Measurements from ENCODE around the gene KNCN. TPM values are rescaled to one million over a fixed set of nuclear protein-coding genes. Genes with fewer than 3 reads are reported as not detected.

KNCN gene
- total RNA-seq, 1 experiment from 2014 or later = not detected

DNA sequence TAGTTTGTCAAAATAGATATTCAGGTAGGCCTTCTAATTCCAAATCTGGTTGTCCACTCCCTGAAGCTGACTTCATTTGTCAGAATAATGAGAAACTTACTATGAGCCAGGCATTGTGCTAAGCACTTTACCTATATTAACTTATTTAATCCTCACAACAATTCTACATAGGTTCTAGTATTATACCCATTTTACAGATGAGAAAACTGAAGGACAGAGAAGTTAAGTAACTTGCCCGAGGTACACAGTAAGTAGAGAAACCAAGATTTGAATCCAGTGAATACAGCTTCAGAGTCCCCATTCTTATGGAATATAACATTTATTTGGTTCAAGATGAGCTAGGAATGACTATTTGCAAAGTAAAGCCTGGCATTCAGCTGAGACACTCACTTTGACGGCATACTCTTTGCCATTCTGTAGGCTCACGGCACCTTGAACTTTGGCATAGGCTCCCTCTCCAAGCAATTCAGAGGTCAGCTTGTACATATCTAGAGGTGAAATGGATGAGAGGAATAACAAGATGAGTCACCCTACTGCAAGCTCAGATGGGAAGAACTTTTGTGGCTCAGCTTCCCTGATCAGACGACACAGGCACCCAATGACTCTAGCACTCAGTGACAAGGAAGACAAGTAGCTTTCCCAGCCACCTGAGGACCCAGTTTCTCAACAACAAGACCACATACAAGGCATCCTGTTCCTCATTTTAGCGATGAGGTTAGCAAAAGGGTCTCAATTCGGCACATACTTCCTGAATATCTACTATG lies 28.9 kb upstream of the KNCN start:
- Histone ChIP-seq H3K4me3 (no peak overlapping the region), H3K27ac (no peak overlapping the region), H3K4me1 (replicated peaks) (no peaks in the 10 kb centered on the region), H3K27me3 (replicated peaks) (no peaks in the 10 kb centered on the region), H3K36me3 (peaks cover 39% of the 10 kb centered on the region), H3K9me3 (replicated peaks) (no peaks in the 10 kb centered on the region)
- DNase-seq (ENCODE audit: low read depth in 1 of 2, low spot score in 2 of 2) = no peak

- peaks cover 35% of the 10 kb centered on the region for H3K36me3 ChIP-seq
- no peak for DNase-seq (ENCODE audit: low read depth in 1 of 2, low spot score in 2 of 2)
- H3K27me3 ChIP-seq (replicated peaks) = no peaks in the 10 kb centered on the region
- H3K27ac ChIP-seq = no peak overlapping the region
- no peaks in the 10 kb centered on the region for H3K9me3 ChIP-seq (replicated peaks)
- H3K4me3 ChIP-seq = no peak overlapping the region
- H3K4me1 ChIP-seq (replicated peaks) = no peaks in the 10 kb centered on the region
These were observed 26.2 kb upstream of the KNCN start for GRCh38 chr1:46577671-46578070.

DNA sequence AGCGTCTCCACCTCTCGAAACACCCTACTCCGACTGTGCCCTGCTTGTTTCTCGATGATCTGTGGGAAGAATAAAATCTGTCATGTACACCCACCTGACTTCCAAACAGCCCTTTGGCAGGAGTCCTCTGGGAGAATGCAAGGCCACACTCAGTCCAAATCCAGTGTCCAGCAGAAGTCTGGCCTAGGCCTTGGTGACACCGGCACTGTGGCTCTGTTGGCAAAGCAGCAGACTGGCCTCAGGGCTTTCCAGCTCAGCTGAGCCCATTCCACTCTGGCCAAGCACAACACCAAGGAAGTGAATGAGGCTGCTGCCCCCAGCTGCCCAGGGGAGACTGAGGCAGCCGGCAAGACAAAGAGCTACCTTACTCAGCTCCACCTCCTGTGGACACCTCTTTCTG lies 25.1 kb upstream of the KNCN start:
- Histone ChIP-seq H3K27ac (no peak overlapping the region), H3K36me3 (peaks cover 24% of the 10 kb centered on the region)
- no peak for DNase-seq (ENCODE audit: low read depth in 1 of 2, low spot score in 2 of 2)

DNA sequence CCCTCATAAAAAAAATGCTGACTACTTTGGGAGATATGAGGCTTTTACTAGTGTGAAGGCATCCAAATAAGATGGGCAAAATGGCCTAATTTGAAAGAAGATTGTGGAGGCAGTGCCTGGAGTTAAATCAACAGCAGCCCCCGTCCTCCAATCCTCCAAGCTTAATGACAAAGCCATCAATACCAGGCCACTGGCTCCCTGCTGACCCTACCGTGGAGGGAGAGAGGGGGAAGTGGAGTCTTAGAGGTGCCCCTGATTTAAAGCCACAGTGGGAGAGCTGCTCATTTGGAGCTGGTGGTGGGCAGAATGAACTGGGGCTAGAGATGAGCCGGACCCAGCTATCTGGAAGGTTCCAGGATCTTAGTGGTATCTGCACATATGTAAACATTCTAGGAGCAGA lies 24.3 kb upstream of the KNCN start:
- H3K4me3 ChIP-seq = no peak overlapping the region
- H3K27me3 ChIP-seq (replicated peaks) = no peaks in the 10 kb centered on the region
- no peak for DNase-seq (ENCODE audit: low read depth in 1 of 2, low spot score in 2 of 2)
- H3K4me1 ChIP-seq (replicated peaks) = no peaks in the 10 kb centered on the region
- H3K9me3 ChIP-seq (replicated peaks) = no peaks in the 10 kb centered on the region
- peaks cover 20% of the 10 kb centered on the region for H3K36me3 ChIP-seq
- H3K27ac ChIP-seq = no peak overlapping the region

More for the DNA sequence above, 25.1 kb upstream of the KNCN start:
- Histone ChIP-seq H3K9me3 (replicated peaks) (no peaks in the 10 kb centered on the region), H3K4me3 (no peak overlapping the region), H3K27me3 (replicated peaks) (no peaks in the 10 kb centered on the region), H3K4me1 (replicated peaks) (no peaks in the 10 kb centered on the region)

DNA sequence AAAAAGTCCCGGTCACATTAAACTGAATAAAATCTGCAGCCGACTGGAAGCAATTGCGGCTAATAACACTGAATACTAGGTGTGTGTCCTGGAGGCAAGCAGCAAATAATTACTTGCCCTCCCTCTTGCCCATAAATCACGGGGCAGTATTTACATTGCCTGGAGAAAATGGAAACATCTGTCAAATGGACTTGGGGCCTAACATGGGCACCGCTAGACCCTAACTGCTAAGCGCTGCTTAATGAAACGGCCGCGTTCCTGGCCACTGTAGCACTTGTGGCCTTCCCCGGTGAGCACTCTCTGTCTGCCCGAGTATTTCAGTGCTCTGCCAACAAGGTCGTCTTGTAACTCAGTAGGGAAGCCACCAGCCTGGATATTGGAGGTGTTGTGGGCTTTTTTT lies 23.9 kb upstream of the KNCN start:
- H3K4me1 ChIP-seq (replicated peaks) = no peaks in the 10 kb centered on the region
- H3K27ac ChIP-seq = no peak overlapping the region
- no peak for DNase-seq (ENCODE audit: low read depth in 1 of 2, low spot score in 2 of 2)
- H3K4me3 ChIP-seq = no peak overlapping the region
- H3K36me3 ChIP-seq = peaks cover 16% of the 10 kb centered on the region
- no peaks in the 10 kb centered on the region for H3K27me3 ChIP-seq (replicated peaks)
- no peaks in the 10 kb centered on the region for H3K9me3 ChIP-seq (replicated peaks)

DNA sequence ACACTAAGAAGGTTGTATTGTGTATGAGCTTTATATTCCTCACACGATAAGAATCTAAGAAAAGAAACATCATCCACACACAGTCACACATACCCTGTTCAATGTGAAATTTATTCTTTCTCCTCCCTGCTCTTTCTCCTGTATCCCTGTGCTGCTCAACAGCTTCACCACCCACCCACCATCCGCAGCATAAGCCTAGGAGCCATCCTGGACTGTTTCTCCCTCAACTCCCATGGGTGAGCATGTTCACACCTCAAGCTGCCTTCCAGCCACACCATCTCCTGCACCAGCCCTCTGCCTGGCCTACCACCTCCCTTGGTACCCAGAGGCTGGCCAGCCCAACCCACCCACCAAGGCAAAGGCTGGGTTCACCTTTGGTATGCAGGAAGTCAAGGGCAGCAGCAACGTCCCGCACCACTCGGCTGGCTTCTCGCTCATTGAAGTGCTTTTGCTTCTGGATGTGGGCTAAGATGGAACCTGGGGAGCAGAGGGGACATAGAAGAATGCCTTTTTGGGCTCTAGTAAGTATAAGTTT lies 20.3 kb upstream of the KNCN start:
- Histone ChIP-seq H3K36me3 (peaks cover 9% of the 10 kb centered on the region), H3K27ac (no peak overlapping the region), H3K27me3 (replicated peaks) (no peaks in the 10 kb centered on the region), H3K9me3 (replicated peaks) (no peaks in the 10 kb centered on the region), H3K4me1 (replicated peaks) (no peaks in the 10 kb centered on the region), H3K4me3 (no peak overlapping the region)
- no peak for DNase-seq (ENCODE audit: low read depth in 1 of 2, low spot score in 2 of 2)

GRCh38 chr1:46569884-46570725 lies 18.7 kb upstream of the KNCN start:
- Histone ChIP-seq H3K36me3 (peaks cover 9% of the 10 kb centered on the region), H3K27ac (no peak overlapping the region)
- DNase-seq (ENCODE audit: low read depth in 1 of 2, low spot score in 2 of 2) = no peak

GRCh38 chr1:46569116-46569515 lies 17.7 kb upstream of the KNCN start:
- H3K9me3 ChIP-seq (replicated peaks) = no peaks in the 10 kb centered on the region
- H3K36me3 ChIP-seq = peaks cover 9% of the 10 kb centered on the region
- no peaks in the 10 kb centered on the region for H3K27me3 ChIP-seq (replicated peaks)
- no peak overlapping the region for H3K27ac ChIP-seq
- H3K4me1 ChIP-seq (replicated peaks) = no peaks in the 10 kb centered on the region
- DNase-seq (ENCODE audit: low read depth in 1 of 2, low spot score in 2 of 2) = no peak
- H3K4me3 ChIP-seq = no peak overlapping the region

More at GRCh38 chr1:46569884-46570725, 18.7 kb upstream of the KNCN start:
- no peak overlapping the region for H3K4me3 ChIP-seq
- H3K4me1 ChIP-seq (replicated peaks) = no peaks in the 10 kb centered on the region
- H3K27me3 ChIP-seq (replicated peaks) = no peaks in the 10 kb centered on the region
- no peaks in the 10 kb centered on the region for H3K9me3 ChIP-seq (replicated peaks)

GRCh38 chr1:46568461-46568891 lies 17.0 kb upstream of the KNCN start:
- H3K27ac ChIP-seq = no peak overlapping the region
- no peak for DNase-seq (ENCODE audit: low read depth in 1 of 2, low spot score in 2 of 2)
- no peaks in the 10 kb centered on the region for H3K4me1 ChIP-seq (replicated peaks)
- no peaks in the 10 kb centered on the region for H3K27me3 ChIP-seq (replicated peaks)
- H3K4me3 ChIP-seq = no peak overlapping the region
- H3K36me3 ChIP-seq = peaks cover 9% of the 10 kb centered on the region
- H3K9me3 ChIP-seq (replicated peaks) = no peaks in the 10 kb centered on the region

DNA sequence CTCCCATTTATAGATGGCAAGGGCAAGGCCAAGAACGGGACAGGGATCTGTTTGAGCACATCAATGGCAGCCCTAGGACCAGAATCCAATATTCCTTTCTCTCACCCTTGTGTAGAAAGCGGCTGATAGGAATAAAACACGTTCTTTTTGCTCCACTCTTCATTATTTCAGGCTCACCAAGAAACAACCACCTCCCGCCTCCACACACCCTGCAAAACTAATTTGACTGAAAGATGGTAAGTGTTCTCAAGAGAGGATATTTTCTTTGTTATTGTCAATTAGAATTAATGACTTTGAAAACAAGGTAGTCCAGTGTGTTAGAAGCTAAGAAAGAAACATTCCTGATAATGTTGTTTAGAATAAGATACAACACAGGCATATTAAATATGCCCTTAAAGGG lies 11.9 kb upstream of the KNCN start:
- Histone ChIP-seq H3K27ac (no peak overlapping the region), H3K9me3 (replicated peaks) (no peaks in the 10 kb centered on the region), H3K27me3 (replicated peaks) (no peaks in the 10 kb centered on the region), H3K4me3 (no peak overlapping the region), H3K4me1 (replicated peaks) (no peaks in the 10 kb centered on the region), H3K36me3 (peaks cover 15% of the 10 kb centered on the region)
- no peak for DNase-seq (ENCODE audit: low read depth in 1 of 2, low spot score in 2 of 2)

GRCh38 chr1:46562498-46562897 lies 11.1 kb upstream of the KNCN start:
- peaks cover 10% of the 10 kb centered on the region for H3K36me3 ChIP-seq
- no peaks in the 10 kb centered on the region for H3K4me1 ChIP-seq (replicated peaks)
- DNase-seq (ENCODE audit: low read depth in 1 of 2, low spot score in 2 of 2) = no peak
- H3K27ac ChIP-seq = no peak overlapping the region
- H3K4me3 ChIP-seq = no peak overlapping the region
- H3K27me3 ChIP-seq (replicated peaks) = no peaks in the 10 kb centered on the region
- H3K9me3 ChIP-seq (replicated peaks) = no peaks in the 10 kb centered on the region

GRCh38 chr1:46558966-46559365 lies 7.5 kb upstream of the KNCN start:
- Histone ChIP-seq H3K4me3 (no peak overlapping the region), H3K27ac (no peak overlapping the region), H3K36me3 (peaks cover 7% of the 10 kb centered on the region), H3K4me1 (replicated peaks) (no peaks in the 10 kb centered on the region; the same call in 1 of the 2 replicates), H3K9me3 (replicated peaks) (no peaks in the 10 kb centered on the region), H3K27me3 (replicated peaks) (no peaks in the 10 kb centered on the region)
- no peak for DNase-seq (ENCODE audit: low read depth in 1 of 2, low spot score in 2 of 2)

GRCh38 chr1:46558141-46558963 lies 6.9 kb upstream of the KNCN start:
- no peaks in the 10 kb centered on the region for H3K27me3 ChIP-seq (replicated peaks)
- H3K9me3 ChIP-seq (replicated peaks) = no peaks in the 10 kb centered on the region
- H3K27ac ChIP-seq = no peak overlapping the region
- H3K4me1 ChIP-seq (replicated peaks) = no peaks in the 10 kb centered on the region; the same call in 1 of the 2 replicates
- no peak for DNase-seq (ENCODE audit: low read depth in 1 of 2, low spot score in 2 of 2)
- no peak overlapping the region for H3K4me3 ChIP-seq
- peaks cover 7% of the 10 kb centered on the region for H3K36me3 ChIP-seq
